GM21526 (cell line): Measurements from ENCODE around the gene CCR1.
"Not testable (repeated sequence)": the region's sequence is repeated elsewhere in the genome, so short reads cannot be mapped to it uniquely, and the experiment has no call there.

Experiments used
- ATAC-seq: cut with Tn5 transposase; IDR thresholded peaks from one replicate; pipeline ENCODE4 v1.9.1; 2021; ENCODE audit warnings: moderate library complexity; ENCODE audit not compliant: unreplicated experiment, low FRiP score

CCR1 gene

GRCh38 chr3:46213201-46213600, 5.1 kb upstream of the CCR1 start:
- no peak for ATAC-seq

DNA sequence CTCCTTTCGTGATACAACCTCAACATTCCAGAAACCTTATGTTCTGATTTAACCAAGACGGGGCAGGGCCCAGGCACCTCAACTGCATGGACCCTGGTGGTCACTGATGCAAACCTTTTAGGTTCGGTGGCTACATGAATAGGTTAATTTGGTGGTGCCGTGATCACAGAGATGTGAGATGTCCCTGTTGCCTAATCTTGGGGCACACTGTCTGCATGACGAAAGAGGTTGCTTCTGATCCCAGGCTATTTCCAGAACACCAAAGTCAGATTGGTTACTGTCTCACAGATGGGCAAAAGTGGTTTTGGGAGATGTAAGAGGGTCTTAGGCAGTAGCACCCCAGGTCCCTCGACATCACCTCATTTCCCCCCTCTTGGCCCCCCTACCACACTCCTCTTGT, 4.0 kb upstream of the CCR1 start:
- no peak for ATAC-seq

DNA sequence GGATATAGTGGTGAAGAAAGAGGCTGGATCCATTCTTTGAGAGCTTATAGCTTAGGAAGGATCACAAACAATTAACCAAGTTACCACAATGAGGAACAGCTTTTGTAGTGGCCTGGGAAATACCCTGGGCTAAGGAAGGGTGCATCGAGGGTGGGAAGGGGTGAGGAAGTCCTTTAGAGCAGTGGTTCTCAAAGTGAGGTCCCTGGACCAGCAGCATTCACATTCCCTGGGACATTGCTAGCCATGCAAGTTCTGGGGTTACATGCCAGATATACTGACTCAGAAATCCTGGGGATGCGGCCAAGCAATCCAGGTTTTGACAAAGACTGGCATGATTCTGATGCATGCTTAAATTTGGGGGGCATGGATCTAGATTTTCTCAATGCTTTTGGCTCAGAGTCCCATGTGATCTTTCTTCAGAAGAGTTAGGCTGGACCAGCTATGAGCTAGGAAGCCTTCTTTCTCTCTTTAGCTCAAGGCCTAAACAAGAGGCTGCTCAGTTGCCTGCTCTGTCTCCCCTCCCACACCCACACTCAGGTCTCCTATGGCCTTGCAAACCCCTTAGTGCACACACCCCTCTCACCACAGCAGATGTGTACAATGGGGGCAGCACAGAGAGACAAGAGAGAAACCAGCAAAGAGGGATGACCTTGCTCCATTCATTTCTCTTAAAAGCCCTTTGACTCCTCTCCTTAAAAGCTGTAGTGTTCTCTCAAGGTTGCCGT, 1.8 kb upstream of the CCR1 start:
- no peak for ATAC-seq

DNA sequence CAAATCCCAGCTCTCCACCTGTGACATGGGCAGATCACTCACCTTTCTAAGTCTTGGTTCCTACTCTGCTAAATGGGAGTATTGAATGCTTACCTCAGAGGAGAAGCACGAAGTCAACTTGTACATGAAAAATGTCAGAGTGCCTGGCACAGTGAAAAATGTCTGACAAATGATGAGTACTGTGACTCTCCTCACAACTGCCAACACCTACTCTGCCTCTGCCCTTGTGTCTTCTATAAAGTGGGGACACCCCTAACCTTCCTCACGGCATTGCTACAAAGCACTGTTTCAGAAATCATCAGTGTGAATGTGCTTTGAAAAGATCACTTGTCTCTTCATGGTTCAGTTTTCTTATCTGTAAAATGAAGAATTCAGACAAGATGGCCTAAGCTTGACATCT, 940 bp upstream of the CCR1 start:
- no peak for ATAC-seq

GRCh38 chr3:46207514-46207913, 599 bp downstream of the CCR1 start:
- ATAC-seq, result not testable (repeated sequence)

DNA sequence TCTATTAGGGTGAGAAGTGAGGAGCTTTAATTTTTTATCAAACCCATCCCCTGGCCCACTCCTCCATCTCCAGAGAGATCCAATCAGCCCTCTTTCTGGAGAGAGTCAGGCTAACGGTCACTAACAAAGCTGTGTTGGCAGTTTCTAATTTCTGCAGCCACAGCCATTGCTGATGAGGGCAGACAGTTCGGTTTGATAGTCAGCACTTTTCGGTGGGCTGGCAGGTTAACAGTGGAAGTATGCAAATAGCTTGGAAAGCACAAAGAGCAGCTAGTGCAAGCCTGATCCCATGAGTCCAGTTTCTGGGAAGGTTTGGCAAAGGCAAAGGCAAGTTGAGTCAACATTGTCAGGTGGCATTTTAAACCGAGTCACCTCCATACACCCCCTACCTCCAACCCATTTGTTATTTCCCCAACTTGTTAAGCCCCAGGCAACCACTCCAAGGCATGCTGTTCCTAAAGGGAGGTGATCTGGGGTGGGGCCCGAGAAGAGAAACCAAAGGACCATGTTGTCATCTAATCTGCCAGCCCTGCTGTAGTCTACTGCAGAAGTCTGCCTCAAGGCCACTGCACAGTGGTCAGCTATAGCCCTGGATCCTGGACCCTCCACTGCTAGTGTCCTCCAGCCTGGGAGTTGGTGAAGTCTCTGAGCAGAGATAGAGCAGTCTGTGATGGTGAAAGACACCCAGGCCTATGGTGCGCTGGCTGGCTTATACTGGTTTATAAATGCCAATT, 1.7 kb downstream of the CCR1 start:
- no peak for ATAC-seq

- ATAC-seq, result no peak
These were observed 2.7 kb downstream of the CCR1 start for GRCh38 chr3:46205286-46205960.

- ATAC-seq, result no peak
These were observed 4.4 kb downstream of the CCR1 start for GRCh38 chr3:46203681-46204080.

- ATAC-seq, result no peak
These were observed 5.6 kb downstream of the CCR1 start for GRCh38 chr3:46202535-46202934.

GRCh38 chr3:46200790-46201189, 7.3 kb downstream of the CCR1 start:
- ATAC-seq, result no peak

GRCh38 chr3:46200211-46200610, 7.9 kb downstream of the CCR1 start:
- no peak for ATAC-seq

DNA sequence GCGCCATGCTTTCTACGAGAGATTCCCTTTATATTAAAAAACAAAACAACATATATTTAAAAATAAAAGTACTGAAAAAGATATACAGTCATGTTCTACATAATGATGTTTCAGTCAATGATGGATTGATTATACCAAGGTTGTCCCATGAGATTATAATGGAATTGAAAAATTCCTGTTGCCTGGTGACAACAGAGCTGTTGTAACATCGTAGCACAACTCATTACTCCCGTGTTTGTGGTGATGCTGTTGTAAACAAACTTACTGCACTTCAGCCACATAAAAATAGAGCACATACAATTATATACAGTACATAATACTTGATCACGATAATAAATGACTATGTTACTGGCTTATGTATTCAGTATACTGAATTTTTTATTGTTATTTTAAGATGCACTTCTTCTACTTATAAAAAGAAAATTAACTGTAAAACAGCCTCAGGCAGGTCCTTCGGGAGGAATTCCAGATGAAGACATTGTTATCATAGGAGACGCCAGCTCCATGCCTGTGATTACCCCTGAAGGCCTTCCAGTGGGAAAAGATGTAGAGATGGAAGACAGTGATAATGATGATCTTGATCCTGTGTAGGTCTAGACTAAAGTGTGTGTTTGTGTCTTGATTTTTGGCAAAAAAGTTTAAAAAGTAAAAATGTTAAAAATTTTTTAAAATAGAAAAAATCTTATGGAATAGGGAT, 11.7 kb downstream of the CCR1 start:
- no peak for ATAC-seq

- no peak for ATAC-seq
These were observed 13.1 kb downstream of the CCR1 start for GRCh38 chr3:46194868-46195553.

- no peak for ATAC-seq
These were observed 14.7 kb downstream of the CCR1 start for GRCh38 chr3:46193436-46193835.

GRCh38 chr3:46192939-46193338, 15.2 kb downstream of the CCR1 start:
- no peak for ATAC-seq

DNA sequence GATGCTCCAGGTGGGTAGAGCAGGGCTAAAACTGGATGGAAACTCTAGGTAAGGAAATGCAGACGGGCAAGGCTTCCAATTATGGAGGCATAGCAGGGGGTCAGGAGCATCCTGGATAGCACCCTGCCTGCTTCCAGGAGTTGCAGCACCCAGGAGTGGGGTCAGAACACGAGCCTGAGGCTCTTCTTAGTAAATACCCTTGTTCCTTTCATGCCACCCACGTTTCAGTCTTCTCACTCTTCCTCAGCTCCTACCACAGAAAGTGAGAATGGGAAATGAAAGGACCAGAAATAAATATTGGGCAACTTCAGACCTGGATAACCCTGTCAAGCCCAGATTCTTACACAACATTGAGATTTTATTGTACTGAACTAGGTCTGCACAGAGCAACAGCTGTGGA, 16.4 kb downstream of the CCR1 start:
- ATAC-seq, result no peak

- ATAC-seq, result no peak
These were observed 19.4 kb downstream of the CCR1 start for GRCh38 chr3:46188708-46189107.

DNA sequence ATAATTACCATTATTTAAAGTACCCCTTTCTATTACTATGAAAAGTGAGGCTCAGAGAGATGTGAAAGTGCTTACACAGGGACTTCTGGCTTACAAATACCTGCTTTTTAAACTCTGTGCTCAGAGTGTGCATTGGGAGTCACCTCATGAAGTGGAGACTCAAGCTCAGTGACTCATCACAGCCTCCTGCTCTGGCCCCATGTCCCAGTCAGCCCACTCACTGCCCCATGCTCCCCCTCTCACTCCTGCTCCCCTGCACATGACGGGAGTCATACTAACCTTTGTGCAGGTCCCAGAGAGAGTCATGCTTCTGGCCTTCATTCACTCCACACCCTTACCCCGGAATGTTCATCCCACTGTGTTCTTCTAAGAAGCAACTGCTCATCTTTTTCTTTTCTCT, 20.2 kb downstream of the CCR1 start:
- no peak for ATAC-seq

GRCh38 chr3:46187341-46187700, 20.8 kb downstream of the CCR1 start:
- no peak for ATAC-seq

DNA sequence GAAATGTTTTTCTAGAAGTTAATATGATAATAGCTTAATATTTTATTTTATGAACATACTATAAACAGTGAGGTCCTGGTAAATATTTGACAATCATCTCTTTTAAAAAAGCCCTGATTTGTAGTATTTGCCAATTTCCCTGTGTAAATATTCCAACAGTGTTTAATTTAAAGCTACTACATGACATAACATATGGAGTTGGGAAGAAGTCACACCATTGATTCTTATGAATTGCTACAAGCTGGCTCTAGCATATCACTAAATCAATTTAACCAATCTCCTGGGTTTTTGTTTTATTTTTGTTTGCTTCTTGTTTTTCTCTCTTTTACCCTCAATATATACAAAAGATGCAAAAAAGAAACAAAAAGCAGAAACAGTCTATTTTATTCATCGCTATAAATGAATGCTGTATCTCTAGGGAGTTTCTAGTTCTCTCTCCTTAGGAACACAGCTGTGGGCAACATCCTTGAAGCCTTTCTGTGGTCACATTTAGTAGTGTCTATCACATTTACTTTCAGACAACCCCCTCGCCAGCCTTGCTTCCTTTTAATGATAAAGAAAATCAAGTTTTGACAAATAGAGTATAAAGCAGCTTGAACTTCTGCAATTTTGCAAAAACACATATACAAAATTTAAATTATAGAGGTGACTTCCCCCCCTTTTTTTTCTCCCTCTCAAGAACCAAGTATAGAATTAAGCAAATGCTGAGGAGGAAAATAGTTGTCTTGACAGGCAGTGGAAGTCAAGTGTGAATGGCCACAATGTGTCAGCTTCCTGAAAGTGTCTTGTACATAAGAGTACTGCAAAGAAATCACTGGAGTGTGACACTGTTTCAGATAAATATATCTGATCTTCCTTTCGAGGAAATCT, 21.4 kb downstream of the CCR1 start:
- peak; percentile 60 for ATAC-seq
